HG02981 (cell line): ENCODE data around the gene LPXN.
A peak's percentile ranks its signal among the peaks of the same experiment; 100 is the strongest.
"Not testable (repeated sequence)": the region's sequence is repeated elsewhere in the genome, so short reads cannot be mapped to it uniquely, and the experiment has no call there.

Source experiments
- ATAC-seq: cut with Tn5 transposase; IDR thresholded peaks from one replicate; pipeline ENCODE4 v1.9.1; 2021; ENCODE audit warnings: mild to moderate bottlenecking, moderate library complexity; ENCODE audit not compliant: unreplicated experiment

Gene LPXN

DNA sequence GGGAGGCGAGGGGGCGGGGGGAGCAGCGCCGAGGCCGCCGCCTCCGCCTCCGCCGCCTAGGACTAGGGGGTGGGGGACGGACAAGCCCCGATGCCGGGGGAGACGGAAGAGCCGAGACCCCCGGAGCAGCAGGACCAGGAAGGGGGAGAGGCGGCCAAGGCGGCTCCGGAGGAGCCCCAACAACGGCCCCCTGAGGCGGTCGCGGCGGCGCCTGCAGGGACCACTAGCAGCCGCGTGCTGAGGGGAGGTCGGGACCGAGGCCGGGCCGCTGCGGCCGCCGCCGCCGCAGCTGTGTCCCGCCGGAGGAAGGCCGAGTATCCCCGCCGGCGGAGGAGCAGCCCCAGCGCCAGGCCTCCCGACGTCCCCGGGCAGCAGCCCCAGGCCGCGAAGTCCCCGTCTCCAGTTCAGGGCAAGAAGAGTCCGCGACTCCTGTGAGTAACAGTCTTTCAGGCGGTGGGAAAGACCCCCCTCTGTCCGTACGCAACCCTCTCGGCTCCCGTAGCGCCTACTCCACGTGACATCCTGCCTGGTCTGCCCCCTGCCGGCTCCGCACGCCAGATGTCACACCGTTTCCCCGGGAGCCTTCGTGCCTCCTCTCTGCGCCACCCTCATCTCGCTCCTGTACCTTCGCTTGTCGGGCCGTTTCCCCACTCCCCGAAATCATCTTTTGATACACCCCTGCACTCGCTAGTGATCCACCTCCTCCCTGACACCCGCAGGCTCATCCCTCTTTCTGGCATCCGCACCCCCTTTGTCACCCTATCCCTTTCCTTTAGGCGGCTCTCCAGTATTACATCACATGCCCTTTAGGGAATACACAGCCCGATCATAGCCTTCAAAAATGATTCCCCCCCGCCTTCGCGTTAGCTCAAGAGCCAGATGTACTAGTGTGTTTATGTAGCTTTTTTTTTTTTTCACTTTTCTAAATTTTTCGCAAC, 3.8 kb upstream of the LPXN start:
- peak; percentile 39 for ATAC-seq

DNA sequence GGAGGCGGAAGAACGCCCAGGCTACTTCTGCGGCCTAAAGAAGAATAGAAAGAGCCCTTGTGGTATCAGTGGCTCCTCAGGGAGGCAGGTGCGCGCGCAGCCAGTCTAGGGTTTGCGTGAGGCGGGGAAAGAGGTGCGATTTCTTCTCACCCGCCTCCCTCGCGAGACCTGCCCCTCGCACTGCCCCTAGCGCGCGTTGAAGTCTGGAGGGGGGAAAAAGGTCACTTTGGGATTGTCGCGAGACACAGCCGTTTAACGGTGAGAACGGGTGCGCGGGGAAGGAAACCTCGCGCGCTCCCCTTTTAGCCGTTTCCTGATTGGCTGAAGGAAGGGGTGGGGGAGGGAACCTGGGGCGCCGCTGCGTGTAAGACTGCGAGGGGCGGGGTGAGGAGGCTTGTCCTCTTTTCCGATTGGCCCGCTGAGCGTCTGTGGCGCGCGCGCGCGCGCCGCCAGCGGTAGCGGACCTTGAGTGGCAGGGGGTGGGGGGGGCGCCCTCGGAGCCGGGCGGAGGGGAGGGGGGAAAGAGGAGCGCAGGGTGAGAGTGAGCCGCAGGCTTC, 3.1 kb upstream of the LPXN start, which contains the start of gene ZFP91:
Gene ZFP91, plus strand, starts transcription at position 429 of the 557 bp plus-strand sequence. CDS start 219 bp downstream, outside the sequence.
- peak; percentile 39 for ATAC-seq

DNA sequence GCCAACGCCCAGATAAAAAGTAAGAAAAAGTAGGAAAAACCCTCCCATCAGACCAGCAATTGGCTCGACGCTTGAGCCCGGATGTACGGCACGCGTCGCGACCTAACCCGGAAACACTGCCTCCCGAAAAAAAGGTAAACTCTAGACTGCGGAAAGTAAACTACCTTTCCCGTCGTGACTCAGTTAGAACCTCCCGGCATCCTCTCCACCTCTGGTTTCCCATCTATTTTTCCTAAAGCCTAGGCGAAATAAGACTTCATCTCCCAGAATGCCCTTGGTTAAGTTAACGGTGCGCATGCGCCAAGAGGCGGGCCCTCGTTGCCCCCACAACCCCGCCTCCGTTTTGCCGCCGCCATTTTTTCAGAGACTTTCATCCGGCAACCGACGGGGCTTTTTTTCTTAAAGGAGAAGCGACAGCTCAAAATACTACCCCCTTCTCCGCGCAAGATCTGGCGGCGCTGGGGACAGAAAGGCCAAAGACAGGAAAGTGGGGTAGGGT, 2.5 kb upstream of the LPXN start:
- no peak for ATAC-seq

DNA sequence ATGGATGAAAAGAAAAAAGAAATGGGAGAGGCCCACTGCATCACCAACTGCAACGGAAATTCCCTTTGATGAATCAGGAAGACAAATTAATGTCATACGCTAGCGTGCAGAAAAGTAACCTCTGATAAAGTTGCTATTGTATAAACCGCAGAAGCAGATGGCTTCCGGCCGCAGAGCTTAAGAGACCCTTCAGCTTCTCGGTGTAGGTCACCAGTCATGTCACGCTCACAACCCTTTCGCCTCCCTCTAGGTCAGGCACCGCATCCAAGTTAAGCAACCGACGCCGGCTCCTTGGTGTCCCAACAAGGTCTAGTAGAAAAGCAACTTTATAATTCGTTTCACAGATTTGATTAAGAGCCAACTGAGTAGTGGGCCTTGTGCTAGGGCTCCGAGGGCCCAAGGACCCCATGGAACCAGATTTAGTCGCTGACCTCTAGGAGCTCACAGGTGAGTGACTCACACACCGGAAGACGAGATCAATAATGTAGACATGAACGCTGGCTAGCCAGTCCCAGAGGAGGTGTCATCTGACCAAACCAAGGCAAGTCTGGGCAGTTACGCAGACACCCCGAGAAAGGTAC, 2.0 kb upstream of the LPXN start:
- ATAC-seq = peak; percentile 45

DNA sequence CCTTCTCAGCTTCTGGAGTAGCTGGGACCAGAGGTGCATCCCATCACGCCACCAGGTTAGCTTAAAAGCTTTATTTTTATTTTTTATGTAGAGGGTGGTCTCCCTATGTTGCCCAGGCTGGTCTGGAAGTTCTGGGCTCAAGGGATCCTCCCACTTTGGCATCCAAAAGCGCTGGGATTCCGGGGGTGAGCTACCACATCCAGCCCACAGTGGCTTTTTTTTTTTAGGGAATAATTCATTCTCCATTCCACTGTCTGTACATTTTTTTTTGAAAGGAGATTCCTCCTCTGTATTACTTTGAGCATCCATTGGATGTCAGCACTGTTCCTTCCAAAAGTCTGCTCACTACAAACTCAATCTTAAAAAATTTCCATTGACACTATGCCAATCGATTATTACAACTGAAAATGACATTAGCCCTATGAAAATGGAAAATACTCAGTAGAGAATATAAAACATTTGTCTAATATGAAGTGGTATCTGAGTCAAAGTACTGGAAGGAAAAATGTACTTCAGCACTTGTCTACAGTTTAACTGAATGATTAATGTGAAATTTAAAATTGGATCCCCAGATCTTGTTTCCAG, 1.3 kb upstream of the LPXN start:
- ATAC-seq = no peak

- ATAC-seq = no peak
These were observed 775 bp downstream of the LPXN start for GRCh38 chr11:58574881-58575280.

- peak; percentile 29 for ATAC-seq
These were observed 2.1 kb downstream of the LPXN start for GRCh38 chr11:58573451-58574104.

- not testable (repeated sequence) for ATAC-seq
These were observed 2.8 kb downstream of the LPXN start for GRCh38 chr11:58572906-58573305.

DNA sequence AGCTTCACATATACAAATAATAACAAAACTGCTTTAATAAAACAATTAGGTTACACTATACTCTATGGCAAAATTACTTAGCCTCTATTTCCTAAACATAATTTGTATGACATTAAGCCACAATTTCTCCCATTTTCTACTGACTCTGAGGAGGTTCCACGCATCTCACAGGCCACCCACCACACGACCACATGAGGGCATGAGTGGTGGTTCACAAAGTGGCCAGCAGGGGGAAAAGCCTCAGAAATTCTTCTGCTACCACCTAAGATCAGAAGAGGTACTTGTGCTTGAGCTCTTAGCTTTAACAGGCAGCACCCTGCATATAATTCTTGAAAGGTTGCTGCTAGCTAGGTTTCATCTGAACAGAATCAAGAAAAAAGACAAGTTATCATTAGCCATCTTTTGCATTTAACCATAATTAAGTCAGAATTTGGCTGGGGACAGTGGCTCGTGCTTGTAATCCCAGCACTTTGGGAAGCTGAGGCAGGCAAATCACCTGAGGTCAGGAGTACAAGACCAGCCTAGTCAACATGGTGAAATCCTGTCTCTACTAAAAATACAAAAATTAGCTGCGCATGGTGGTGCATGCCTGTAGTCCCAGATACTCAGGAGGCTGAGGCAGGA, 7.7 kb downstream of the LPXN start:
- ATAC-seq = peak; percentile 93

DNA sequence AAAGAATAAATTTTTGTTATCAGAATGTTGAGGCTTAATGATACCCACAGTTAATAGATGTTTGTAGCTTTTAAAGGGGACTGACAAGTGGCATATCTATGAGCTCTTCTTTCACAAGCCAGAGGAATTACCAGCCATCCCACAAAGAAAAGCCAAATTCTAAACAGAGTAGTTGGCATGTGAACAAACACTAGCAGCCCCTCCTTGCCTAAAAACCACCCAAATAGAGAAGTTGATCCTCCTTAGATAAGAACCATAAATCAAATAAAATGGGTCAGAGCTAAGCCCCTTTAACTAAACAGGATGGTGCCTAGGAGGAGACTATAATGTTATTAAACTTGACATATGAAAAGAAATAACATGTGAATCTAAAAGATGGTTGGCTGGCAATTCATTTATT, 11.4 kb downstream of the LPXN start:
- ATAC-seq = no peak

DNA sequence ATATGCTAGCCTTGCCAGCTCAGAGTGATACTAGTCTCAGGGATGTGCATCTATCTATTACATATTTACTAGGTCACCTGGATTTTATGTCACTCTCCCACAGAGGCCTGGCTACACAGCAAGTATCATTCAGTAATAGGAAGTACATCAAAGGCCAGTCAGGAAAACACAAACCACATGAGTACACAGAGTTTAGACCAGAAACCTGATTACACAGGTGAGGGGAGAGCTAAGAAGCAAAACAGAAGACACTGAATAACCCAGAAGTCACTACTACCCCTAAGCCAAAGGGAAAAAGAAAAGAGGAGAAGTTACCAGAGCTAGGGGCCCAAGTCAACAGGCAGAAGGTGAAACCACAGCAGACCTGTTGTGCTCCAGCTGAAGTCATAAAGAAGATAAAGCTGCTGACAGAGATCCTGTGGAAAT, 13.3 kb downstream of the LPXN start:
- peak; percentile 97 for ATAC-seq

DNA sequence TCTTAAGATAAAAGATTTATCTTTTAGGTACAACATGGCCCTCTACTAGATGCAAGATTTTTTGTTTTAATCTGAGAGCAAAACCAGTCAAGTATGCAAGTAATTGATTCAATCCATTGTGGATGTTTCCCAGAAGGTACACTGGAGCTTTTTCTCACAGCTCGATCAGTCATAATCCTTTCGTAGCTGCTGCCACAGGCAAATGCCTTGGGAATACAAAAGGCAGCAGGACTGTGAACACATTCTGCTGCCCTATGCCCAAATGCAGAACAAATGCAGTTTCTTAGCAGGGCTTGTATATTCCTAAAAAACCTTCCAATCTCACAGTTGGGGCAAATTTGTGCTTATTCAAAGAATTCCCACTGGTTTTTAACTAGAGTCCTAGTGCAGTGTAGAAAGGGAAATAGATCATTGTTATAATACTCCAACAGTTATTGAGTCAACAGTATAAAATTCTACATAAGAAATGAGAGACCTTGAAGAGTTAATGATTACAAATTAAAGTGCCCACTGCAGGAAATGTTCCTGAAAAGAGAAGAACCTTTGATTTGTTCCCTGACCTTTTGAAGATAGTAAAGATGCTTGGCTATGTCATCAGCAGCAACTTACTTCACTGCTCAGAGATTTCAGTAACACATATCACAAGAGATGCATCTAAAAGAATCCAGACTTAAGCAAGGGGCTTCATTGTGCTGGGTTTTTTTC, 14.1 kb downstream of the LPXN start:
- ATAC-seq = no peak

- no peak for ATAC-seq
These were observed 14.8 kb downstream of the LPXN start for GRCh38 chr11:58560842-58561241.

- ATAC-seq = no peak
These were observed 26.0 kb downstream of the LPXN start for GRCh38 chr11:58549644-58550043.

- ATAC-seq = no peak
These were observed 28.8 kb downstream of the LPXN start for GRCh38 chr11:58546841-58547240.

DNA sequence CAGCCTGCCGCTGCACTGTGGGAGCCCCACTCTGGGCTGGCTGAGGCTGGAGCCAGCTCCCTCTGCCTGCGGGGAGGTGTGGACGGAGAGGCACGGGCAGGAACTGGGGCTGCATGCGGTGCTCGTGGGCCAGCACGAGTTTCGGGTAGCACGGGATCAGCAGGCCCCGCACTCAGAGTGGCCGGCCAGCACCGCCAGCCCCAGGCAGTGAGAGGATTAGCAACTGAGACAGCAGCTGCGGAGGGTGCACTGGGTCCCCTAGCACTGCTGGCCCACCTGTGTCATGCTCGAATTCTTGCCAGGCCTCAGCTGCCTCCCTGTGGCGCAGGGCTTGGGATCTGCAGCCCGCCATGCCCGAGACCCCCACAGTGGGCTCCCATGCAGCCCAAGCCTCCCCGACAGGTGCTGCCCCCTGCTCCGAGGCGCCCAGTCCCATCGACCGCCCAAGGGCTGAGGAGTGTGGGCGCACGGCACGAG, 43.8 kb downstream of the LPXN start:
- no peak for ATAC-seq

DNA sequence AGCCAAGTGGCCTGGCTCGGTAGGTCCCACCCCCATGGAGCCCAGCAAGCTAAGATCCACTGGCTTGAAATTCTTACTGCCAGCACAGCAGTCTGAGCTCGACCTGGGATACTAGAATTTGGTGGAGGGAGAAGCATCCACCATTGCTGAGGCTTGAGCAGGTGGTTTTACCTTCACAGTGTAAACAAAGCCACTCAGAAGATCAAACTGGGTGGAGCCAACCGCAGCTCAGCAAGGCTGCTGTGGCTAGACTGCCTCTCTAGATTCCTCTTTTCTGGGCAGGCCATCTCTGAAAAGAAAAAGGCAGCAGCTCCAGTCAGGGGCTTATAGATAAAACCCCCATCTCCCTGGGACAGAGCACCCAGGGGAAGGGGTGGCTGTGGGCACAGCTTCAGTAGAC, 45.4 kb downstream of the LPXN start:
- ATAC-seq = no peak

DNA sequence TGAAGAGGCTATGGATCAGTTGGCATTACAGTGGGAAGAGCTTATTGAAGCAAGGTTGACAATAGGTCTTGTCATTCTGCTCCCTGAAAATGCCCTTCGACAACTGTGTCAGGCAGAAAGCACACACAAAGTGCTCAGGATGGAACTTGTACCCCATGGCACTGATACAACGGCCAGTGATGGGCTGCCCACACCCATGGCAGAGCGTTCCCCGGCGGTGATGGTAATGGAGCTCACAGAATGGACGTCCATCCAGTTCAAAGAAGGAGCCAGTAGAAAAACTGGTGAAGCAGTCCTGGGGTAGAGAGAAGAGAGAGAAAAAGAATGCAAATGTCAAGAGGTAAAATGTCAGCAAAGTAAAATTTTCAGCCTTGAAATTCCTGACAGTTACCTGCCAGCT, 48.2 kb downstream of the LPXN start:
- ATAC-seq = no peak

DNA sequence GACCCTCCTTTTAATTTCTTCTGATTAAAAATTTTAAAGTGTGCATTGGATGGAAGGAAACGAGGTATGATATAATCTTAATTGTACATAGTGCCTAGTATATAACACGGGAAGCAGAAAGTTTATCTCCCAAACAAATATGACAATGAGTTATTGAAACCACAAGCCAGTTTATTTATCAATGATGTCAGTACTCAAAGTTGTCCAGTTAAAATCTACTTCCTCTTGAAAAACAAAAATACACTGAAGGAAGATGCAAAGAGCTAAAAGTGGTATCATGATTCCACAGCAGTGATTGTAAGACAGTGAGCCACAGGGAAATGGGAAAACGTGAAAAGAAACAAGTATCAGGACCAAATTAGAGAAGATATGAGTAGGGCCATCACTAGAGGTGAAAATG, 48.9 kb downstream of the LPXN start:
- ATAC-seq = no peak
